ENCODE measurements around the gene SLC24A3.

SLC24A3 gene

GRCh38 chr20:19211252-19211651 lies 1.2 kb upstream of the SLC24A3 start:
- Histone ChIP-seq H3K36me3 (ENCODE audit: control insufficient read depth, insufficient read depth, low read length) (no peaks in the 10 kb centered on the region), H3K4me1 (ENCODE audit: control insufficient read depth, insufficient read depth, low read length, poor library complexity, severe bottlenecking) (no peaks in the 10 kb centered on the region), H3K27ac (ENCODE audit: insufficient read depth, low read length, poor library complexity, severe bottlenecking) (no peak overlapping the region), H3K27me3 (replicated peaks; ENCODE audit: control insufficient read depth, insufficient read depth, low read length, poor library complexity, severe bottlenecking) (peaks cover 12% of the 10 kb centered on the region), H3K9me3 (ENCODE audit: control insufficient read depth, low read length) (no peaks in the 10 kb centered on the region), H3K4me3 (ENCODE audit: insufficient read depth, low read depth, low read length, poor library complexity, severe bottlenecking) (no peak overlapping the region)
- DNase-seq, result no peak

- H3K9me3 ChIP-seq (ENCODE audit: control insufficient read depth, low read length), result no peaks in the 10 kb centered on the region
- DNase-seq, result no peak
These were observed 577 bp upstream of the SLC24A3 start for GRCh38 chr20:19211661-19212468.

GRCh38 chr20:19212821-19213502 lies 520 bp downstream of the SLC24A3 start:
- Histone ChIP-seq H3K27ac (ENCODE audit: insufficient read depth, low read length, poor library complexity, severe bottlenecking) (no peak overlapping the region), H3K9me3 (ENCODE audit: control insufficient read depth, low read length) (no peaks in the 10 kb centered on the region), H3K36me3 (ENCODE audit: control insufficient read depth, insufficient read depth, low read length) (no peaks in the 10 kb centered on the region), H3K4me1 (ENCODE audit: control insufficient read depth, insufficient read depth, low read length, poor library complexity, severe bottlenecking) (no peaks in the 10 kb centered on the region), H3K4me3 (ENCODE audit: insufficient read depth, low read depth, low read length, poor library complexity, severe bottlenecking) (no peak overlapping the region), H3K27me3 (replicated peaks; ENCODE audit: control insufficient read depth, insufficient read depth, low read length, poor library complexity, severe bottlenecking) (peaks cover 12% of the 10 kb centered on the region)
- DNase-seq, result no peak

More at GRCh38 chr20:19211661-19212468, 577 bp upstream of the SLC24A3 start:
- Histone ChIP-seq H3K27ac (ENCODE audit: insufficient read depth, low read length, poor library complexity, severe bottlenecking) (no peak overlapping the region), H3K36me3 (ENCODE audit: control insufficient read depth, insufficient read depth, low read length) (no peaks in the 10 kb centered on the region), H3K4me3 (ENCODE audit: insufficient read depth, low read depth, low read length, poor library complexity, severe bottlenecking) (no peak overlapping the region), H3K27me3 (replicated peaks; ENCODE audit: control insufficient read depth, insufficient read depth, low read length, poor library complexity, severe bottlenecking) (peaks cover 12% of the 10 kb centered on the region), H3K4me1 (ENCODE audit: control insufficient read depth, insufficient read depth, low read length, poor library complexity, severe bottlenecking) (no peaks in the 10 kb centered on the region)

- Histone ChIP-seq H3K27me3 (replicated peaks; ENCODE audit: control insufficient read depth, insufficient read depth, low read length, poor library complexity, severe bottlenecking) (peaks cover 12% of the 10 kb centered on the region), H3K36me3 (ENCODE audit: control insufficient read depth, insufficient read depth, low read length) (no peaks in the 10 kb centered on the region), H3K27ac (ENCODE audit: insufficient read depth, low read length, poor library complexity, severe bottlenecking) (no peak overlapping the region), H3K9me3 (ENCODE audit: control insufficient read depth, low read length) (no peaks in the 10 kb centered on the region), H3K4me3 (ENCODE audit: insufficient read depth, low read depth, low read length, poor library complexity, severe bottlenecking) (no peak overlapping the region), H3K4me1 (ENCODE audit: control insufficient read depth, insufficient read depth, low read length, poor library complexity, severe bottlenecking) (no peaks in the 10 kb centered on the region)
- DNase-seq, result no peak
These were observed 1.6 kb downstream of the SLC24A3 start for GRCh38 chr20:19213946-19214490.

GRCh38 chr20:19218411-19218810 lies 6.0 kb downstream of the SLC24A3 start:
- no peak for DNase-seq
- H3K4me1 ChIP-seq (ENCODE audit: control insufficient read depth, insufficient read depth, low read length, poor library complexity, severe bottlenecking), result no peaks in the 10 kb centered on the region

GRCh38 chr20:19222520-19223040 lies 10.1 kb downstream of the SLC24A3 start:
- Histone ChIP-seq H3K36me3 (ENCODE audit: control insufficient read depth, insufficient read depth, low read length) (no peaks in the 10 kb centered on the region), H3K9me3 (ENCODE audit: control insufficient read depth, low read length) (no peaks in the 10 kb centered on the region), H3K27ac (ENCODE audit: insufficient read depth, low read length, poor library complexity, severe bottlenecking) (no peak overlapping the region), H3K27me3 (replicated peaks; ENCODE audit: control insufficient read depth, insufficient read depth, low read length, poor library complexity, severe bottlenecking) (no peaks in the 10 kb centered on the region), H3K4me1 (ENCODE audit: control insufficient read depth, insufficient read depth, low read length, poor library complexity, severe bottlenecking) (no peaks in the 10 kb centered on the region), H3K4me3 (ENCODE audit: insufficient read depth, low read depth, low read length, poor library complexity, severe bottlenecking) (no peak overlapping the region)
- no peak for DNase-seq

More at GRCh38 chr20:19218411-19218810, 6.0 kb downstream of the SLC24A3 start:
- Histone ChIP-seq H3K27me3 (replicated peaks; ENCODE audit: control insufficient read depth, insufficient read depth, low read length, poor library complexity, severe bottlenecking) (no peaks in the 10 kb centered on the region), H3K36me3 (ENCODE audit: control insufficient read depth, insufficient read depth, low read length) (no peaks in the 10 kb centered on the region), H3K9me3 (ENCODE audit: control insufficient read depth, low read length) (no peaks in the 10 kb centered on the region), H3K4me3 (ENCODE audit: insufficient read depth, low read depth, low read length, poor library complexity, severe bottlenecking) (no peak overlapping the region), H3K27ac (ENCODE audit: insufficient read depth, low read length, poor library complexity, severe bottlenecking) (no peak overlapping the region)

- H3K36me3 ChIP-seq (ENCODE audit: control insufficient read depth, insufficient read depth, low read length), result no peaks in the 10 kb centered on the region
- no peaks in the 10 kb centered on the region for H3K27me3 ChIP-seq (replicated peaks; ENCODE audit: control insufficient read depth, insufficient read depth, low read length, poor library complexity, severe bottlenecking)
- H3K4me3 ChIP-seq (ENCODE audit: insufficient read depth, low read depth, low read length, poor library complexity, severe bottlenecking), result no peak overlapping the region
- H3K27ac ChIP-seq (ENCODE audit: insufficient read depth, low read length, poor library complexity, severe bottlenecking), result no peak overlapping the region
- no peak for DNase-seq
- no peaks in the 10 kb centered on the region for H3K9me3 ChIP-seq (ENCODE audit: control insufficient read depth, low read length)
- no peaks in the 10 kb centered on the region for H3K4me1 ChIP-seq (ENCODE audit: control insufficient read depth, insufficient read depth, low read length, poor library complexity, severe bottlenecking)
These were observed 11.2 kb downstream of the SLC24A3 start for GRCh38 chr20:19223640-19224039.

- no peak for DNase-seq
- Histone ChIP-seq H3K4me3 (ENCODE audit: insufficient read depth, low read depth, low read length, poor library complexity, severe bottlenecking) (no peak overlapping the region), H3K4me1 (ENCODE audit: control insufficient read depth, insufficient read depth, low read length, poor library complexity, severe bottlenecking) (no peaks in the 10 kb centered on the region), H3K9me3 (ENCODE audit: control insufficient read depth, low read length) (no peaks in the 10 kb centered on the region), H3K36me3 (ENCODE audit: control insufficient read depth, insufficient read depth, low read length) (no peaks in the 10 kb centered on the region), H3K27ac (ENCODE audit: insufficient read depth, low read length, poor library complexity, severe bottlenecking) (no peak overlapping the region), H3K27me3 (replicated peaks; ENCODE audit: control insufficient read depth, insufficient read depth, low read length, poor library complexity, severe bottlenecking) (no peaks in the 10 kb centered on the region)
These were observed 19.1 kb downstream of the SLC24A3 start for GRCh38 chr20:19231359-19232035.

GRCh38 chr20:19232997-19233794 lies 20.8 kb downstream of the SLC24A3 start:
- Histone ChIP-seq H3K4me3 (ENCODE audit: insufficient read depth, low read depth, low read length, poor library complexity, severe bottlenecking) (no peak overlapping the region), H3K4me1 (ENCODE audit: control insufficient read depth, insufficient read depth, low read length, poor library complexity, severe bottlenecking) (no peaks in the 10 kb centered on the region), H3K36me3 (ENCODE audit: control insufficient read depth, insufficient read depth, low read length) (no peaks in the 10 kb centered on the region), H3K9me3 (ENCODE audit: control insufficient read depth, low read length) (no peaks in the 10 kb centered on the region), H3K27me3 (replicated peaks; ENCODE audit: control insufficient read depth, insufficient read depth, low read length, poor library complexity, severe bottlenecking) (no peaks in the 10 kb centered on the region), H3K27ac (ENCODE audit: insufficient read depth, low read length, poor library complexity, severe bottlenecking) (no peak overlapping the region)
- no peak for DNase-seq
